PC-9 (cell line): ENCODE measurements around the gene COG5. TPM values are rescaled to one million over a fixed set of nuclear protein-coding genes. Genes with fewer than 3 reads are reported as not detected.

Experiments
- BruUV-seq: library from RNA; stranded (reverse); fragments of 400-500 nt; replicated peaks from 2 replicates; lab custom pipeline; 2021; lab: Mats Ljungman, UMichigan
- CTCF ChIA-PET: fragments of 300-600 bp; sonication (Branson Sonifier 250); formaldehyde crosslinking; loops from one replicate; lab custom pipeline; 2022; ENCODE audit warnings: antibody characterized with exemption; lab: Charles Lee
- POLR2A ChIA-PET: fragments of 300-600 bp; sonication (Branson Sonifier 250); formaldehyde crosslinking; loops from one replicate; lab custom pipeline; 2022; ENCODE audit warnings: antibody characterized with exemption; ENCODE audit not compliant: unreplicated experiment; lab: Charles Lee
- DNase-seq, 2 experiments: peaks; one replicate each; pipeline versions ENCODE4 v3.0.0 to v3.0.0-alpha.2; 2015 to 2022; ENCODE audit warnings: mixed read lengths in 1 of 2
- H2AFZ ChIP-seq: fragments of 200-600 bp; sonication (generic); 2 replicates; pipeline ENCODE4 v1.8.1; 2017; ENCODE audit warnings: antibody characterized with exemption
- H3F3A ChIP-seq: fragments of 200-600 bp; sonication (generic); 2 replicates; pipeline ENCODE4 v1.8.1; 2017; ENCODE audit warnings: antibody characterized with exemption, mild to moderate bottlenecking, low read depth; ENCODE audit not compliant: insufficient read depth
- H3K27ac ChIP-seq: fragments of 200-600 bp; sonication (generic); 2 replicates; pipeline ENCODE4 v1.6.1; 2016; ENCODE audit warnings: mixed run types
- H3K27me3 ChIP-seq: fragments of 200-600 bp; sonication (generic); 2 replicates; pipeline ENCODE4 v1.6.1; 2016; ENCODE audit warnings: low read depth, mixed run types; ENCODE audit not compliant: insufficient read depth
- H3K36me3 ChIP-seq: fragments of 200-600 bp; sonication (generic); 2 replicates; pipeline ENCODE4 v1.6.1; 2016; ENCODE audit warnings: low read depth, mixed run types
- H3K4me1 ChIP-seq: fragments of 200-600 bp; sonication (generic); replicated peaks from 2 replicates; pipeline ENCODE4 v1.6.1; 2016; ENCODE audit warnings: mixed run types; ENCODE audit not compliant: insufficient read depth
- H3K4me2 ChIP-seq: fragments of 200-600 bp; sonication (generic); 2 replicates; pipeline ENCODE4 v1.6.1; 2017; ENCODE audit warnings: mixed run types
- H3K4me3 ChIP-seq: fragments of 200-600 bp; sonication (generic); 2 replicates; pipeline ENCODE4 v1.6.1; 2016; ENCODE audit warnings: mixed run types
- H3K79me2 ChIP-seq: fragments of 200-600 bp; sonication (generic); 2 replicates; pipeline ENCODE4 v1.6.1; 2017; ENCODE audit warnings: low read depth, mixed run types
- H3K9me2 ChIP-seq: fragments of 200-600 bp; sonication (generic); 2 replicates; pipeline ENCODE4 v1.8.1; 2017; ENCODE audit warnings: mild to moderate bottlenecking; ENCODE audit not compliant: insufficient read depth
- H3K9me3 ChIP-seq: fragments of 200-600 bp; sonication (generic); 2 replicates; pipeline ENCODE4 v1.8.1; 2016; ENCODE audit warnings: low read depth; ENCODE audit not compliant: insufficient read depth
- H4K20me1 ChIP-seq: fragments of 200-600 bp; sonication (generic); 2 replicates; pipeline ENCODE4 v1.8.1; 2017; ENCODE audit not compliant: insufficient read depth
- CTCF ChIP-seq: fragments of 200-600 bp; sonication (generic); conservative IDR thresholded peaks from 2 replicates; pipeline ENCODE4 v1.6.1; 2017; ENCODE audit warnings: mixed run types, antibody characterized with exemption, mild to moderate bottlenecking, moderate library complexity
- EZH2 ChIP-seq: fragments of 200-600 bp; sonication (generic); IDR thresholded peaks from 2 replicates; pipeline ENCODE4 v1.8.0; 2017; ENCODE audit warnings: antibody characterized with exemption, low read depth
- intact Hi-C: fragments of 100-400 bp; cut with micrococcal nuclease; formaldehyde crosslinking; loops from one replicate; pipeline ENCODE4 v1.10.0; 2022; ENCODE audit not compliant: unreplicated experiment
- total RNA-seq: library from RNA; stranded (reverse); gene quantifications from 2 replicates; pipeline ENCODE4 v1.2.3, GENCODE V29; 2021

The COG5 gene
- total RNA-seq, 1 experiment from 2014 or later, result 43.5 TPM

GRCh38 chr7:107292591-107292990 lies 271.1 kb downstream of the COG5 start:
- Histone ChIP-seq H3K4me2 (no peak overlapping the region), H3K27me3 (no peaks in the 10 kb centered on the region), H3K4me3 (no peak overlapping the region), H3K36me3 (no peaks in the 10 kb centered on the region), H3K9me2 (no peaks in the 10 kb centered on the region), H3K9me3 (no peaks in the 10 kb centered on the region), H3K27ac (no peak overlapping the region), H3K4me1 (peaks cover 4% of the 10 kb centered on the region; the same call in 1 of the 2 replicates), H3F3A (no peaks in the 10 kb centered on the region), H3K79me2 (no peaks in the 10 kb centered on the region), H2AFZ (no peak overlapping the region), H4K20me1 (no peaks in the 10 kb centered on the region)
- TF ChIP-seq EZH2 (no peak), CTCF (no peak)
- no peak for DNase-seq
- intact Hi-C loops, result no loop called here
- CTCF ChIA-PET, result no interaction called here
- POLR2A ChIA-PET, result no interaction called here
- BruUV-seq, result no TSS peak

GRCh38 chr7:107291434-107291833 lies 272.3 kb downstream of the COG5 start:
- BruUV-seq, result no TSS peak
- H3K4me2 ChIP-seq, result no peak overlapping the region
- ChIA-PET POLR2A (interaction anchor here (0.5 to 0.6 kb wide), 4 partner anchors 24 to 1007 kb away, joined by 3 to 7 read pairs (median 6); partner anchors contain the start of gene NAMPT), CTCF (interaction anchor here (1.0 kb wide), 1 partner anchor 172 kb away, joined by 3 read pairs; no protein-coding TSS in a partner anchor)
- H3K4me3 ChIP-seq, result no peak overlapping the region
- no peak for DNase-seq
- no peaks in the 10 kb centered on the region for H3K9me2 ChIP-seq
- H4K20me1 ChIP-seq, result no peaks in the 10 kb centered on the region
- H3K4me1 ChIP-seq, result peaks cover 4% of the 10 kb centered on the region; the same call in 1 of the 2 replicates
- H3K9me3 ChIP-seq, result no peaks in the 10 kb centered on the region
- H2AFZ ChIP-seq, result no peak overlapping the region
- H3K27ac ChIP-seq, result no peak overlapping the region
- no peaks in the 10 kb centered on the region for H3K36me3 ChIP-seq
- H3K79me2 ChIP-seq, result no peaks in the 10 kb centered on the region
- H3F3A ChIP-seq, result no peaks in the 10 kb centered on the region
- no peaks in the 10 kb centered on the region for H3K27me3 ChIP-seq
- intact Hi-C loops, result no loop called here
- TF ChIP-seq CTCF (no peak), EZH2 (no peak)

GRCh38 chr7:107286751-107287621 lies 276.7 kb downstream of the COG5 start:
- no peak overlapping the region for H3K4me2 ChIP-seq
- H4K20me1 ChIP-seq, result no peaks in the 10 kb centered on the region
- ChIA-PET POLR2A (no interaction called here), CTCF (no interaction called here)
- H3K9me2 ChIP-seq, result no peaks in the 10 kb centered on the region
- no peak overlapping the region for H3K4me3 ChIP-seq
- H3K27ac ChIP-seq, result no peak overlapping the region
- peaks cover 4% of the 10 kb centered on the region; the same call in 1 of the 2 replicates for H3K4me1 ChIP-seq
- intact Hi-C loops, result no loop called here
- no peak overlapping the region for H2AFZ ChIP-seq
- H3K79me2 ChIP-seq, result no peaks in the 10 kb centered on the region
- TF ChIP-seq CTCF, result no peak
- TF ChIP-seq EZH2, result no peak
- H3K36me3 ChIP-seq, result no peaks in the 10 kb centered on the region
- DNase-seq, result no peak
- H3K9me3 ChIP-seq, result no peaks in the 10 kb centered on the region
- no peaks in the 10 kb centered on the region for H3K27me3 ChIP-seq
- BruUV-seq, result no TSS peak
- H3F3A ChIP-seq, result no peaks in the 10 kb centered on the region
